HepG2 (cell line): ENCODE data around the gene AHSA1. TPM values are rescaled to one million over a fixed set of nuclear protein-coding genes. Genes with fewer than 3 reads are reported as not detected.

Source experiments
- FOXK1 ChIP-seq: sonication (generic); formaldehyde crosslinking; IDR thresholded peaks from 2 replicates; pipeline ENCODE4 v1.4.0; 2020; ENCODE audit warnings: low read depth, missing genetic modification reagents, borderline replicate concordance
- JUNB ChIP-seq: sonication (generic); formaldehyde crosslinking; IDR thresholded peaks from 2 replicates; pipeline ENCODE4 v1.8.0; 2022; ENCODE audit warnings: missing genetic modification reagents, mild to moderate bottlenecking, borderline replicate concordance
- ZBTB3 ChIP-seq: sonication (generic); formaldehyde crosslinking; IDR thresholded peaks from 2 replicates; pipeline ENCODE4 v1.4.0; 2020; ENCODE audit warnings: low read depth, mild to moderate bottlenecking, moderate library complexity, missing genetic modification reagents, borderline replicate concordance
- ZNF598 ChIP-seq: sonication (generic); formaldehyde crosslinking; IDR thresholded peaks from 2 replicates; pipeline ENCODE4 v1.5.1; 2020; ENCODE audit warnings: mild to moderate bottlenecking, missing genetic modification reagents, borderline replicate concordance
- polyA plus RNA-seq, 8 experiments: library from polyadenylated mRNA; depleted of rRNA in 3 of 8; stranded (reverse) in 7 of 8; unstranded in 1 of 8; fragments of >200 nt; fragmentation: Illumina TruSeq in 4 of 8; extraction: Trizol in 4 of 8; gene quantifications; 2 replicates each; pipeline versions ENCODE4 v1.2.1 to v1.2.3, GENCODE V29; 2011 to 2016; ENCODE audit warnings: low read depth in 4 of 8, missing spikeins in 1 of 8, mixed read lengths in 1 of 8; ENCODE audit not compliant: insufficient read depth in 1 of 8
- total RNA-seq, 5 experiments: library from RNA; depleted of rRNA; stranded (reverse); fragments of >200 nt; fragmentation: Illumina TruSeq; extraction: Trizol; gene quantifications; 2 replicates each; pipeline ENCODE4 v1.2.3, GENCODE V29; 2016; ENCODE audit warnings: low read depth in 1 of 5
- TF ChIP-seq, protein P1 (sequence below): sonication (generic); formaldehyde crosslinking; IDR thresholded peaks from 2 replicates; pipeline ENCODE4 v1.9.0; 2021; ENCODE audit warnings: missing genetic modification reagents, borderline replicate concordance
- TF ChIP-seq, protein P2 (sequence below): sonication (generic); formaldehyde crosslinking; IDR thresholded peaks from 2 replicates; pipeline ENCODE4 v1.8.1; 2023; ENCODE audit warnings: missing genetic modification reagents, mild to moderate bottlenecking, borderline replicate concordance
- TF ChIP-seq, protein P3 (sequence below): sonication (generic); formaldehyde crosslinking; IDR thresholded peaks from 2 replicates; pipeline ENCODE4 v1.5.1; 2020; ENCODE audit warnings: mild to moderate bottlenecking, missing genetic modification reagents, moderate library complexity

AHSA1 gene
- total and polyA plus RNA-seq, 2 of the 13 experiments (the other 11 are each of a cell fraction or from before 2014, with no cell fraction given), result 113 to 241 TPM

DNA sequence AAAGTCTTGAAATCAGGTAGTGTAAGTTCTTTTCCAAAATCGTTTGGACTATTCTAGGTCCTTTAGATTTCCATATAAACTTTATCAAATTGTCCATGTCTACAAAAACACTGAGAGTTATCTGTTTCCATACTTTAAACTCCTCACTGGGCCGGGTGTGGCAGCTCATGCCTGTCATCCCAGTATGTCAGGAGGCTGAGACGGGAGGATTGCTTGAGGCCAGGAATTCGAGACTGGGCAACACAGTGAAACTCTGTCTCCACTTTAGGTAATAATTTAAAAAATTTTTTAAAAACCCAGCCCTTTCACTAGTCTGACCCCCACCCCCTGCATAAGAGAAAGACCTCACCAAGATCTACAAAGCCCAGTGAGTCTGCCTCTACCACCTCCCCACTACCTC lies 47.1 kb downstream of the AHSA1 start (continued):
- TF ChIP-seq FOXK1 (CRISPR knock-in tag) (no peak), ZNF598 (CRISPR knock-in tag) (no peak), JUNB (CRISPR knock-in tag) (no peak), ZBTB3 (CRISPR knock-in tag) (no peak)
- TF ChIP-seq, protein P1, sequence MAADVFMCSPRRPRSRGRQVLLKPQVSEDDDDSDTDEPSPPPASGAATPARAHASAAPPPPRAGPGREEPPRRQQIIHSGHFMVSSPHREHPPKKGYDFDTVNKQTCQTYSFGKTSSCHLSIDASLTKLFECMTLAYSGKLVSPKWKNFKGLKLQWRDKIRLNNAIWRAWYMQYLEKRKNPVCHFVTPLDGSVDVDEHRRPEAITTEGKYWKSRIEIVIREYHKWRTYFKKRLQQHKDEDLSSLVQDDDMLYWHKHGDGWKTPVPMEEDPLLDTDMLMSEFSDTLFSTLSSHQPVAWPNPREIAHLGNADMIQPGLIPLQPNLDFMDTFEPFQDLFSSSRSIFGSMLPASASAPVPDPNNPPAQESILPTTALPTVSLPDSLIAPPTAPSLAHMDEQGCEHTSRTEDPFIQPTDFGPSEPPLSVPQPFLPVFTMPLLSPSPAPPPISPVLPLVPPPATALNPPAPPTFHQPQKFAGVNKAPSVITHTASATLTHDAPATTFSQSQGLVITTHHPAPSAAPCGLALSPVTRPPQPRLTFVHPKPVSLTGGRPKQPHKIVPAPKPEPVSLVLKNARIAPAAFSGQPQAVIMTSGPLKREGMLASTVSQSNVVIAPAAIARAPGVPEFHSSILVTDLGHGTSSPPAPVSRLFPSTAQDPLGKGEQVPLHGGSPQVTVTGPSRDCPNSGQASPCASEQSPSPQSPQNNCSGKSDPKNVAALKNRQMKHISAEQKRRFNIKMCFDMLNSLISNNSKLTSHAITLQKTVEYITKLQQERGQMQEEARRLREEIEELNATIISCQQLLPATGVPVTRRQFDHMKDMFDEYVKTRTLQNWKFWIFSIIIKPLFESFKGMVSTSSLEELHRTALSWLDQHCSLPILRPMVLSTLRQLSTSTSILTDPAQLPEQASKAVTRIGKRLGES, result no peak
- TF ChIP-seq, protein P2, sequence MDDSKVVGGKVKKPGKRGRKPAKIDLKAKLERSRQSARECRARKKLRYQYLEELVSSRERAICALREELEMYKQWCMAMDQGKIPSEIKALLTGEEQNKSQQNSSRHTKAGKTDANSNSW (CRISPR knock-in tag), result no peak
- TF ChIP-seq, protein P3, sequence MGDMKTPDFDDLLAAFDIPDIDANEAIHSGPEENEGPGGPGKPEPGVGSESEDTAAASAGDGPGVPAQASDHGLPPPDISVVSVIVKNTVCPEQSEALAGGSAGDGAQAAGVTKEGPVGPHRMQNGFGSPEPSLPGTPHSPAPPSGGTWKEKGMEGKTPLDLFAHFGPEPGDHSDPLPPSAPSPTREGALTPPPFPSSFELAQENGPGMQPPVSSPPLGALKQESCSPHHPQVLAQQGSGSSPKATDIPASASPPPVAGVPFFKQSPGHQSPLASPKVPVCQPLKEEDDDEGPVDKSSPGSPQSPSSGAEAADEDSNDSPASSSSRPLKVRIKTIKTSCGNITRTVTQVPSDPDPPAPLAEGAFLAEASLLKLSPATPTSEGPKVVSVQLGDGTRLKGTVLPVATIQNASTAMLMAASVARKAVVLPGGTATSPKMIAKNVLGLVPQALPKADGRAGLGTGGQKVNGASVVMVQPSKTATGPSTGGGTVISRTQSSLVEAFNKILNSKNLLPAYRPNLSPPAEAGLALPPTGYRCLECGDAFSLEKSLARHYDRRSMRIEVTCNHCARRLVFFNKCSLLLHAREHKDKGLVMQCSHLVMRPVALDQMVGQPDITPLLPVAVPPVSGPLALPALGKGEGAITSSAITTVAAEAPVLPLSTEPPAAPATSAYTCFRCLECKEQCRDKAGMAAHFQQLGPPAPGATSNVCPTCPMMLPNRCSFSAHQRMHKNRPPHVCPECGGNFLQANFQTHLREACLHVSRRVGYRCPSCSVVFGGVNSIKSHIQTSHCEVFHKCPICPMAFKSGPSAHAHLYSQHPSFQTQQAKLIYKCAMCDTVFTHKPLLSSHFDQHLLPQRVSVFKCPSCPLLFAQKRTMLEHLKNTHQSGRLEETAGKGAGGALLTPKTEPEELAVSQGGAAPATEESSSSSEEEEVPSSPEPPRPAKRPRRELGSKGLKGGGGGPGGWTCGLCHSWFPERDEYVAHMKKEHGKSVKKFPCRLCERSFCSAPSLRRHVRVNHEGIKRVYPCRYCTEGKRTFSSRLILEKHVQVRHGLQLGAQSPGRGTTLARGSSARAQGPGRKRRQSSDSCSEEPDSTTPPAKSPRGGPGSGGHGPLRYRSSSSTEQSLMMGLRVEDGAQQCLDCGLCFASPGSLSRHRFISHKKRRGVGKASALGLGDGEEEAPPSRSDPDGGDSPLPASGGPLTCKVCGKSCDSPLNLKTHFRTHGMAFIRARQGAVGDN (CRISPR knock-in tag), result no peak
